ENCODE measurements around the gene TRIM9.

DNA sequence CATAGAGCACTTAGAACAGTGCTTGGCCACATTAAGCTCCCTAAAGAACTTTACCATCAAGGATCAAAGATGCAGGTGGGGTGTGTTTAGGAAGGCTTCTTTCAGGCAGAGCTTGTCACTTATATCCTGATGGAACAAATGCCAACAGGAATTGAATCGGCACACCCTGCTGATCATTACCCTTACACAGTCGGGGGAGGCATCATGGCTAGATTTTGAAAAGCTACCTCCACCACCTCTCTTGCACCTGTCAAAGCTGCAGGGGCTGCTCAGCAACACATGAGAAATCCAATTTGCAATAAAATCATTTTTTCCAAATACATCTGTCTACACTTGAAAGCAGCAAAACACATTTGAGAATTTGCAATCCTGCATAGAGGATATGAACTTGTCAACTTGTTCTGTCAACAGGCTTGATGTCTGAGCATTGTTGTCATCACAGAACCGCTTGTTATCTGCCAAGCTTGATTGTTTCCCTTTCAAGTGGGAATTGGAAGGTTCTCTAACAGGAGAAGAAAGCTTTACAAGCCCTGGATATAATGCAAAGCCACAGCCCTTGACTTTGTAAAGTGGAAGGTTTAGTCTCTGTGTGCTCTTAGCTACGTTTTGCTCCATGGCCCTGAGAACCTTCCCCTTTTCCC is 24.6 kb upstream of the TRIM9 start:
- TF ChIP-seq, protein P1, sequence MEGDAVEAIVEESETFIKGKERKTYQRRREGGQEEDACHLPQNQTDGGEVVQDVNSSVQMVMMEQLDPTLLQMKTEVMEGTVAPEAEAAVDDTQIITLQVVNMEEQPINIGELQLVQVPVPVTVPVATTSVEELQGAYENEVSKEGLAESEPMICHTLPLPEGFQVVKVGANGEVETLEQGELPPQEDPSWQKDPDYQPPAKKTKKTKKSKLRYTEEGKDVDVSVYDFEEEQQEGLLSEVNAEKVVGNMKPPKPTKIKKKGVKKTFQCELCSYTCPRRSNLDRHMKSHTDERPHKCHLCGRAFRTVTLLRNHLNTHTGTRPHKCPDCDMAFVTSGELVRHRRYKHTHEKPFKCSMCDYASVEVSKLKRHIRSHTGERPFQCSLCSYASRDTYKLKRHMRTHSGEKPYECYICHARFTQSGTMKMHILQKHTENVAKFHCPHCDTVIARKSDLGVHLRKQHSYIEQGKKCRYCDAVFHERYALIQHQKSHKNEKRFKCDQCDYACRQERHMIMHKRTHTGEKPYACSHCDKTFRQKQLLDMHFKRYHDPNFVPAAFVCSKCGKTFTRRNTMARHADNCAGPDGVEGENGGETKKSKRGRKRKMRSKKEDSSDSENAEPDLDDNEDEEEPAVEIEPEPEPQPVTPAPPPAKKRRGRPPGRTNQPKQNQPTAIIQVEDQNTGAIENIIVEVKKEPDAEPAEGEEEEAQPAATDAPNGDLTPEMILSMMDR (IDR thresholded peaks at IDR 0.05), result no peak
- no peak for TF ChIP-seq POLR2A (IDR thresholded peaks at IDR 0.05)
